IMR-90 (cell line): Measurements from ENCODE around the gene RAPGEF1. TPM values are rescaled to one million over a fixed set of nuclear protein-coding genes. Genes with fewer than 3 reads are reported as not detected.
A peak's percentile ranks its signal among the peaks of the same experiment; 100 is the strongest.

Experiments used
- ATAC-seq: fragments of 200-7000 bp; cut with Tn5 transposase; 2 replicates; pipeline ENCODE4 v1.9.1; 2020; ENCODE audit warnings: low read depth, mild to moderate bottlenecking, moderate library complexity
- BruUV-seq: library from RNA; stranded (reverse); fragments of 400-500 nt; replicated peaks from 2 replicates; lab custom pipeline; 2021; lab: Mats Ljungman, UMichigan
- CTCF ChIA-PET: fragments of 300-600 bp; formaldehyde crosslinking; extraction: SDS; loops from one replicate; lab custom pipeline; 2021; ENCODE audit warnings: antibody characterized with exemption; lab: Yijun Ruan, JAX
- POLR2A ChIA-PET: fragments of 300-600 bp; sonication (Branson Sonifier 250); formaldehyde crosslinking; loops from one replicate; lab custom pipeline; 2022; ENCODE audit warnings: antibody characterized with exemption; ENCODE audit not compliant: unreplicated experiment; lab: Charles Lee
- DNase-seq: peaks from one replicate; pipeline ENCODE4 v3.0.0; 2013
- H2AFZ ChIP-seq: replicated peaks from 2 replicates; pipeline ENCODE3; 2013; ENCODE audit warnings: low read length, mild to moderate bottlenecking; ENCODE audit not compliant: poor library complexity
- H2AK5ac ChIP-seq: 2 replicates; pipeline ENCODE4 v1.6.1; 2013; ENCODE audit warnings: low read depth, low read length, inconsistent platforms
- H2AK9ac ChIP-seq: replicated peaks from 2 replicates; pipeline ENCODE3; 2013; ENCODE audit warnings: mild to moderate bottlenecking, low read depth, low read length, moderate library complexity; ENCODE audit not compliant: poor library complexity
- H2BK120ac ChIP-seq: 2 replicates; pipeline ENCODE4 v1.6.1; 2013; ENCODE audit warnings: low read depth, low read length, inconsistent platforms
- H2BK15ac ChIP-seq: 3 replicates; pipeline ENCODE4 v1.6.1; 2013; ENCODE audit warnings: low read depth, low read length, inconsistent platforms
- H2BK20ac ChIP-seq: 2 replicates; pipeline ENCODE4 v1.6.1; 2013; ENCODE audit warnings: low read depth, mild to moderate bottlenecking, inconsistent platforms, low read length, moderate library complexity
- H2BK5ac ChIP-seq: 2 replicates; pipeline ENCODE4 v1.6.1; 2013; ENCODE audit warnings: mild to moderate bottlenecking, low read depth, low read length, inconsistent platforms; ENCODE audit not compliant: poor library complexity, severe bottlenecking
- H3K14ac ChIP-seq: replicated peaks from 2 replicates; pipeline ENCODE4 v1.6.1; 2013; ENCODE audit warnings: low read depth, low read length, inconsistent platforms
- H3K18ac ChIP-seq: 2 replicates; pipeline ENCODE4 v1.6.1; 2013; ENCODE audit warnings: low read depth, low read length, control low read depth
- H3K23ac ChIP-seq: 2 replicates; pipeline ENCODE4 v1.6.1; 2013; ENCODE audit warnings: low read depth, low read length, inconsistent platforms
- H3K27ac ChIP-seq: 2 replicates; pipeline ENCODE4 v1.5.1; 2013; ENCODE audit warnings: mild to moderate bottlenecking, control low read depth, low read length; ENCODE audit not compliant: insufficient read depth
- H3K27me3 ChIP-seq: 2 replicates; pipeline ENCODE4 v1.6.1; 2013; ENCODE audit warnings: low read length; ENCODE audit not compliant: control insufficient read depth, insufficient read depth
- H3K36me3 ChIP-seq: 2 replicates; pipeline ENCODE4 v1.6.1; 2013; ENCODE audit warnings: low read length, mixed read lengths; ENCODE audit not compliant: control insufficient read depth, insufficient read depth
- H3K4ac ChIP-seq: 2 replicates; pipeline ENCODE4 v1.6.1; 2013; ENCODE audit warnings: low read depth, low read length, inconsistent platforms
- H3K4me1 ChIP-seq: 2 replicates; pipeline ENCODE4 v1.6.1; 2013; ENCODE audit warnings: low read length, mixed read lengths; ENCODE audit not compliant: control insufficient read depth, insufficient read depth
- H3K4me2 ChIP-seq: 2 replicates; pipeline ENCODE4 v1.6.1; 2013; ENCODE audit warnings: low read depth, mild to moderate bottlenecking, control low read depth, low read length, moderate library complexity
- H3K4me3 ChIP-seq: 2 replicates; pipeline ENCODE4 v1.5.1; 2013; ENCODE audit warnings: low read depth, mild to moderate bottlenecking, control low read depth, low read length, moderate library complexity; ENCODE audit not compliant: insufficient read depth
- H3K56ac ChIP-seq: 2 replicates; pipeline ENCODE4 v1.6.1; 2013; ENCODE audit warnings: low read length, inconsistent platforms; ENCODE audit not compliant: insufficient read depth; ENCODE audit errors: extremely low read depth
- H3K79me1 ChIP-seq, 2 experiments: 2 replicates each; pipeline ENCODE4 v1.6.1; 2013; ENCODE audit warnings: low read length in 2 of 2, inconsistent platforms in 1 of 2, low read depth in 1 of 2
- H3K9ac ChIP-seq: 2 replicates; pipeline ENCODE4 v1.6.1; 2013; ENCODE audit warnings: low read depth, low read length, control low read depth
- H3K9me1 ChIP-seq: 2 replicates; pipeline ENCODE4 v1.6.1; 2013; ENCODE audit warnings: low read length, inconsistent platforms; ENCODE audit not compliant: insufficient read depth
- H3K9me3 ChIP-seq: 2 replicates; pipeline ENCODE4 v1.6.1; 2013; ENCODE audit warnings: low read length; ENCODE audit not compliant: control insufficient read depth, insufficient read depth
- H4K20me1 ChIP-seq: 2 replicates; pipeline ENCODE4 v1.6.1; 2013; ENCODE audit warnings: low read length, inconsistent platforms; ENCODE audit not compliant: insufficient read depth
- H4K5ac ChIP-seq: 2 replicates; pipeline ENCODE4 v1.6.1; 2013; ENCODE audit warnings: mild to moderate bottlenecking, low read depth, low read length, control low read depth
- H4K8ac ChIP-seq, 2 experiments: 2 replicates each; pipeline ENCODE4 v1.6.1; 2013; ENCODE audit warnings: low read depth in 2 of 2, low read length in 2 of 2, control low read depth in 1 of 2, inconsistent platforms in 1 of 2
- H4K91ac ChIP-seq: 2 replicates; pipeline ENCODE4 v1.6.1; 2013; ENCODE audit warnings: low read depth, low read length, inconsistent platforms; ENCODE audit not compliant: insufficient read depth
- CEBPB ChIP-seq: IDR thresholded peaks from 2 replicates; pipeline ENCODE4 v1.6.1; 2012; ENCODE audit warnings: low read depth, low read length, improper control_type of control experiment
- CHD1 ChIP-seq: IDR thresholded peaks from 2 replicates; pipeline ENCODE4 v1.6.1; 2012; ENCODE audit warnings: low read depth, low read length, improper control_type of control experiment
- MAZ ChIP-seq: IDR thresholded peaks from 2 replicates; pipeline ENCODE4 v1.6.1; 2012; ENCODE audit warnings: low read depth, mild to moderate bottlenecking, low read length, improper control_type of control experiment, moderate library complexity, borderline replicate concordance
- MXI1 ChIP-seq: IDR thresholded peaks from 2 replicates; pipeline ENCODE4 v1.6.1; 2012; ENCODE audit warnings: low read depth, mild to moderate bottlenecking, low read length, moderate library complexity, borderline replicate concordance
- RAD21 ChIP-seq: IDR thresholded peaks from 2 replicates; pipeline ENCODE4 v1.6.1; 2012; ENCODE audit warnings: low read length, improper control_type of control experiment
- RFX5 ChIP-seq: IDR thresholded peaks from 2 replicates; pipeline ENCODE4 v1.8.0; 2012; ENCODE audit warnings: low read depth, mild to moderate bottlenecking, low read length, moderate library complexity
- WGBS, 2 experiments: methylation state at CpG; one replicate each; pipeline versions ENCODE4 v1.1.5 to v1.1.7; 2013; ENCODE audit warnings: missing lambda C conversion rate in 2 of 2; ENCODE audit not compliant: insufficient read length in 1 of 2; ENCODE audit errors: extremely low coverage in 2 of 2; 5-methylcytosine and 5-hydroxymethylcytosine counted together
- dilution Hi-C: fragments of 300-500 bp; cut with HindIII; formaldehyde crosslinking; loops from one replicate; pipeline ENCODE4 v1.14.3; 2018; ENCODE audit warnings: low sequenced_read_pairs; ENCODE audit not compliant: unreplicated experiment
- in situ Hi-C: fragments of 300-500 bp; cut with MboI; formaldehyde crosslinking; loops from 3 replicates; pipeline ENCODE4 v1.14.3; 2019; ENCODE audit warnings: low sequenced_read_pairs, inconsistent platforms, mixed read lengths
- intact Hi-C: fragments of 100-400 bp; cut with micrococcal nuclease; formaldehyde crosslinking; loops from 2 replicates; pipeline ENCODE4 v1.10.0; 2022
- polyA plus RNA-seq, 3 experiments: library from polyadenylated mRNA; depleted of rRNA; stranded (reverse); fragments of >200 nt; gene quantifications; 2 replicates each; pipeline ENCODE4 v1.2.3, GENCODE V29; 2012; ENCODE audit warnings: low replicate concordance in 1 of 3
- total RNA-seq: library from RNA; depleted of rRNA; stranded (reverse); fragments of >200 nt; gene quantifications from 2 replicates; pipeline ENCODE4 v1.2.3, GENCODE V29; 2012

Gene RAPGEF1
- total and polyA plus RNA-seq, 2 of the 4 experiments (the other 2 are of a cell fraction) = 13.1 to 22.3 TPM

- Histone ChIP-seq H2AK5ac (peak within 1 kb of the TSS; percentile 78), H3K4me3 (peak within 1 kb of the TSS; percentile 95), H2AK9ac (peak within 1 kb of the TSS; percentile 95), H3K79me1 (peaks cover 12 to 20% of the 10 kb centered on the region in 2 experiments), H3K4ac (peak within 1 kb of the TSS; percentile 96), H3K14ac (peak within 1 kb of the TSS; percentile 96), H3K36me3 (peaks cover 25% of the 10 kb centered on the region), H3K9me1 (no peaks in the 10 kb centered on the region), H4K91ac (peak within 1 kb of the TSS; percentile 79), H2AFZ (peak within 1 kb of the TSS; percentile 99), H3K56ac (no peak within 1 kb of the TSS), H2BK15ac (no peak within 1 kb of the TSS), H2BK120ac (no peak within 1 kb of the TSS), H2BK5ac (peak within 1 kb of the TSS; percentile 82), H4K5ac (peak within 1 kb of the TSS; percentile 97), H3K27me3 (peaks cover 4% of the 10 kb centered on the region), H3K27ac (peak within 1 kb of the TSS; percentile 93), H4K8ac (peak within 1 kb of the TSS; percentile 99 to 100), H3K18ac (peak within 1 kb of the TSS; percentile 58; the same call in 1 of the 2 replicates), H3K23ac (peak within 1 kb of the TSS; percentile 39; the same call in 1 of the 2 replicates), H2BK20ac (no peak within 1 kb of the TSS), H3K9ac (peak within 1 kb of the TSS; percentile 94), H4K20me1 (no peaks in the 10 kb centered on the region), H3K4me2 (peak within 1 kb of the TSS; percentile 98), H3K9me3 (no peaks in the 10 kb centered on the region), H3K4me1 (peaks cover 8% of the 10 kb centered on the region)
- 16% methylated on average over 52 of the region's 103 CpGs; no CpG with 5 or more reads in 1 of the 2 experiments for WGBS, 2 experiments
- TF ChIP-seq MAZ (peak; percentile 63; the same call in 1 of the 2 replicates), RAD21 (no peak; the same call in 1 of the 2 replicates), CHD1 (no peak), RFX5 (no peak), CEBPB (no peak), MXI1 (no peak; the same call in 1 of the 2 replicates)
- intact Hi-C loops = loop anchor here (2.0 kb wide), 1 partner anchor 216 kb away; no protein-coding TSS in a partner anchor
- DNase-seq (peak; percentile 62), ATAC-seq (peak; percentile 94)
- in situ Hi-C loops = no loop called here
- ChIA-PET CTCF (no interaction called here), POLR2A (no interaction called here)
- no TSS peak for BruUV-seq
- dilution Hi-C loops = no loop called here
Measured at GRCh38 chr9:131530920-131531832, 208.7 kb downstream of the RAPGEF1 start, which contains the start of gene UCK1. TSS of gene UCK1 (minus strand) at chr9:131531263. CDS start at chr9:131531174, 89 bp downstream.
